HCT116 (cell line): Measurements from ENCODE around the gene RGS7. TPM values are rescaled to one million over a fixed set of nuclear protein-coding genes. Genes with fewer than 3 reads are reported as not detected.

Experiments used
- ATAC-seq: fragments of 200-7000 bp; cut with Tn5 transposase; 2 replicates; pipeline ENCODE4 v1.9.1; 2020; ENCODE audit warnings: mild to moderate bottlenecking, moderate library complexity
- BruUV-seq: library from RNA; stranded (reverse); fragments of 400-500 nt; replicated peaks from 2 replicates; lab custom pipeline; 2021; lab: Mats Ljungman, UMichigan
- CTCF ChIA-PET: fragments of 300-600 bp; sonication (Branson Sonifier 250); formaldehyde crosslinking; loops from one replicate; lab custom pipeline; 2021; ENCODE audit warnings: antibody characterized with exemption; lab: Charles Lee
- POLR2A ChIA-PET: fragments of 300-600, 350-600 bp; sonication (Branson Sonifier 250); formaldehyde crosslinking; loops from one replicate; lab custom pipeline; 2021; ENCODE audit warnings: antibody characterized with exemption; lab: Charles Lee
- RAD21 ChIA-PET, 2 experiments: fragments of 300-600 bp; sonication (Branson Sonifier 250); formaldehyde crosslinking; loops; one replicate each; lab custom pipeline; 2023; ENCODE audit warnings: low total read pairs in 2 of 2; ENCODE audit not compliant: uncharacterized antibody in 2 of 2, unreplicated experiment in 2 of 2, low non-redundant PET in 1 of 2; lab: Charles Lee
- DNase-seq: peaks from one replicate; pipeline ENCODE4 v3.0.0-alpha.2; 2010; ENCODE audit warnings: low read depth, low spot score
- H2AFZ ChIP-seq: fragments of 200-600 bp; shearing (Covaris generic), sonication (generic); 2 replicates; pipeline ENCODE4 v1.6.1; 2017; ENCODE audit warnings: low read depth, mixed run types, mixed read lengths, antibody characterized with exemption, low read length; ENCODE audit not compliant: poor library complexity, severe bottlenecking
- H3K27ac ChIP-seq: 2 replicates; pipeline ENCODE4 v1.5.1; 2012; ENCODE audit warnings: low read depth, low read length
- H3K27me3 ChIP-seq: fragments of 200-600 bp; sonication (generic); 2 replicates; pipeline ENCODE4 v1.6.1; 2016; ENCODE audit warnings: mixed run types, low read length, mixed read lengths; ENCODE audit not compliant: insufficient read depth
- H3K36me3 ChIP-seq, 2 experiments: fragments of 200-500 bp in 1 of 2; fragments of 200-600 bp in 1 of 2; sonication (Bioruptor generic) in 1 of 2; sonication (generic) in 1 of 2; 2 replicates each; pipeline versions ENCODE4 v1.5.1 to v1.6.1; 2014 to 2016; ENCODE audit warnings: low read length in 2 of 2, inconsistent platforms in 1 of 2, mixed read lengths in 1 of 2, mixed run types in 1 of 2; ENCODE audit not compliant: insufficient read depth in 2 of 2, control insufficient read depth in 1 of 2
- H3K4me1 ChIP-seq, 2 experiments: fragments of 200-600 bp in 1 of 2; sonication (generic) in 1 of 2; 2 replicates each; pipeline versions ENCODE4 v1.5.1 to v1.6.1; 2012 to 2017; ENCODE audit warnings: low read length in 2 of 2, inconsistent platforms in 1 of 2, mild to moderate bottlenecking in 1 of 2, mixed read lengths in 1 of 2, mixed run types in 1 of 2, moderate library complexity in 1 of 2; ENCODE audit not compliant: insufficient read depth in 2 of 2, control insufficient read depth in 1 of 2
- H3K4me2 ChIP-seq: fragments of 200-600 bp; sonication (generic); 2 replicates; pipeline ENCODE4 v1.6.1; 2017; ENCODE audit warnings: mixed run types, low read length, mixed read lengths
- H3K4me3 ChIP-seq, 2 experiments: fragments of 200-600 bp in 1 of 2; sonication (generic) in 1 of 2; replicated peaks in 1 of 2; 2 replicates each; pipeline ENCODE4 v1.5.1; 2011 to 2016; ENCODE audit warnings: low read length in 2 of 2, control low read depth in 1 of 2, low read depth in 1 of 2, mild to moderate bottlenecking in 1 of 2, mixed read lengths in 1 of 2, mixed run types in 1 of 2
- H3K79me2 ChIP-seq: fragments of 200-600 bp; sonication (generic); 2 replicates; pipeline ENCODE4 v1.6.1; 2017; ENCODE audit warnings: mild to moderate bottlenecking, mixed run types, low read length, moderate library complexity, mixed read lengths; ENCODE audit not compliant: insufficient read depth
- H3K9ac ChIP-seq: fragments of 200-600 bp; sonication (generic); 2 replicates; pipeline ENCODE4 v1.6.1; 2016; ENCODE audit warnings: low read length, mixed read lengths
- H3K9me2 ChIP-seq: fragments of 200-600 bp; sonication (generic), shearing (Covaris generic); 2 replicates; pipeline ENCODE4 v1.6.1; 2017; ENCODE audit warnings: mixed run types, mild to moderate bottlenecking, moderate library complexity; ENCODE audit not compliant: insufficient read depth
- H3K9me3 ChIP-seq, 2 experiments: fragments of 200-500 bp in 1 of 2; fragments of 200-600 bp in 1 of 2; sonication (Bioruptor generic) in 1 of 2; sonication (generic) in 1 of 2; 2 replicates each; pipeline ENCODE4 v1.6.1; 2014 to 2017; ENCODE audit warnings: low read length in 2 of 2, mixed read lengths in 2 of 2, inconsistent platforms in 1 of 2, low read depth in 1 of 2, mild to moderate bottlenecking in 1 of 2, mixed run types in 1 of 2, moderate library complexity in 1 of 2; ENCODE audit not compliant: control insufficient read depth in 1 of 2, insufficient read depth in 1 of 2
- H4K20me1 ChIP-seq: fragments of 200-600 bp; sonication (generic), shearing (Covaris generic); 2 replicates; pipeline ENCODE4 v1.6.1; 2017; ENCODE audit warnings: mixed run types, mild to moderate bottlenecking, moderate library complexity; ENCODE audit not compliant: insufficient read depth
- ELF1 ChIP-seq: IDR thresholded peaks from 2 replicates; pipeline ENCODE4 v1.6.1; 2012; ENCODE audit warnings: low read depth, borderline replicate concordance
- EZH2 ChIP-seq: fragments of 200-600 bp; sonication (generic); IDR thresholded peaks from 2 replicates; pipeline ENCODE4 v1.6.1; 2017; ENCODE audit warnings: antibody characterized with exemption, mixed run types
- EZH2phosphoT487 ChIP-seq: fragments of 200-600 bp; IDR thresholded peaks from 2 replicates; pipeline ENCODE4 v1.6.1; 2018; ENCODE audit warnings: antibody characterized with exemption, borderline replicate concordance
- FOSL1 ChIP-seq: IDR thresholded peaks from 2 replicates; pipeline ENCODE4 v1.6.1; 2012; ENCODE audit warnings: low read depth
- JUND ChIP-seq: IDR thresholded peaks from 2 replicates; pipeline ENCODE4 v1.6.1; 2012
- POLR2AphosphoS5 ChIP-seq: IDR thresholded peaks from 2 replicates; pipeline ENCODE4 v1.6.1; 2011; ENCODE audit warnings: mild to moderate bottlenecking, low read depth, low read length, moderate library complexity
- SIN3A ChIP-seq: IDR thresholded peaks from 2 replicates; pipeline ENCODE4 v1.6.1; 2012; ENCODE audit warnings: low read depth
- SP1 ChIP-seq: IDR thresholded peaks from 2 replicates; pipeline ENCODE4 v1.6.1; 2012; ENCODE audit warnings: low read depth
- SRF ChIP-seq: IDR thresholded peaks from 2 replicates; pipeline ENCODE4 v1.6.1; 2012; ENCODE audit warnings: low read depth
- TCF7L2 ChIP-seq: IDR thresholded peaks from 2 replicates; pipeline ENCODE4 v1.7.0; 2011; ENCODE audit warnings: borderline replicate concordance, inconsistent platforms; ENCODE audit not compliant: insufficient read depth, insufficient read length; ENCODE audit errors: extremely low read depth
- YY1 ChIP-seq: IDR thresholded peaks from 2 replicates; pipeline ENCODE4 v1.6.1; 2011; ENCODE audit warnings: low read length, low read depth, moderate library complexity, mild to moderate bottlenecking; ENCODE audit not compliant: insufficient replicate concordance; ENCODE audit errors: extremely low read depth
- ZFX ChIP-seq: fragments of 450-650 bp; IDR thresholded peaks from 2 replicates; pipeline ENCODE4 v1.6.1; 2017
- ZNF274 ChIP-seq: fragments of 200-500 bp; sonication (Bioruptor generic); IDR thresholded peaks from 2 replicates; pipeline ENCODE4 v1.6.1; 2014; ENCODE audit warnings: mild to moderate bottlenecking, low read depth, low read length, inconsistent platforms
- intact Hi-C: fragments of 100-400 bp; cut with micrococcal nuclease; formaldehyde crosslinking; loops from 2 replicates; pipeline ENCODE4 v1.10.0; 2022
- total RNA-seq: library from RNA; stranded (reverse); gene quantifications from one replicate; pipeline ENCODE4 v1.2.1, GENCODE V29; 2021; ENCODE audit not compliant: unreplicated experiment
- TF ChIP-seq, protein P1 (sequence below): IDR thresholded peaks from 2 replicates; pipeline ENCODE4 v1.6.1; 2012; ENCODE audit warnings: low read depth
- TF ChIP-seq, protein P2 (sequence below): IDR thresholded peaks from 2 replicates; pipeline ENCODE4 v1.6.1; 2012

RGS7 gene
- total RNA-seq, 1 experiment from 2014 or later, result not detected

DNA sequence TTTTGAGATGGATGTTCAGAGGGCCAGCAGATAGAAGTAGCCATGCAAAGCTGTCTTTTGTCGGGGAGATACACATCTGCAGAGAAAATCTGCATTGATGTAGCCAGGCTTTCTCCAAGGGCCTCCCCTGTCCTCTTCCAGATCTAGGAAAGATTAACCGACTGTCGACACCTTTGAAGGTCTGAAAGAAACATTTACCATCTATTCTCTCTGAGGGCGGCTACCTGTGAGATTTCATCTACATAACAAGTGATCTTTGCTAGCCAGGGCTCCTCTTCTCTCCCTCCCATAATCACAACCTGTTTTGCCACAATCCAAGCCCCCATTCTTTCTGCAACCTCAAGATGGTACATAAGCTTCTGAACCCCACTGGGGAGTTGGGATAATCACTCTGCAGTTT is 193.6 kb downstream of the RGS7 start (continued):
- no peak for TF ChIP-seq FOSL1

DNA sequence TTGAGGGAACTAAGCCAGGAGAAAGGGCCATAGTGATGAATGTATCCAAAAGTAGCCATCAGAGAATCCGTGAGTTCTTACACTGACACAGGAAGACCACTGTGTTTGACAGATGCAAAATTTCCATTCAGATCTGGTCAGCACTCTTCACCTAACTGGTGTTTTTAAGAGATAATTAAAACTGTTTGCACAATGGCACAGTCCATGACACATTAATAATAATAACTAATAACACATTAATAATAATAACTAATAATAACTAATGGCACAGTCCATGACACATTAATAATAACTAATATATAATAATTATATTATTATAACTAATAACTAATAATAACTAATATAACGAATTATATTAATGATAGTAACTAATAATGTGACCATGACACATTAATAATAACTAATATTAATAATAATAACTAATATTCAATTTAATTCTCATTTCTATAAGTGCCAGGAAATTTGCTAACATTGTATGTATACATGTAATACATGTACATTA is 195.8 kb downstream of the RGS7 start:
- POLR2A ChIA-PET, result no interaction called here
- H3K27ac ChIP-seq, result no peak overlapping the region
- ATAC-seq (no peak), DNase-seq (no peak)
- no peaks in the 10 kb centered on the region for H3K4me1 ChIP-seq
- no peaks in the 10 kb centered on the region for H3K36me3 ChIP-seq
- intact Hi-C loops, result no loop called here
- BruUV-seq, result no TSS peak
- no peak overlapping the region for H3K9ac ChIP-seq
- no peaks in the 10 kb centered on the region for H3K79me2 ChIP-seq
- RAD21 ChIA-PET, result no interaction called here
- peaks cover 0 to 4% of the 10 kb centered on the region in 2 experiments; a peak in 2 of 4 replicates for H3K9me3 ChIP-seq
- H3K4me2 ChIP-seq, result no peak overlapping the region
- no peaks in the 10 kb centered on the region for H4K20me1 ChIP-seq
- H3K4me3 ChIP-seq, result no peak overlapping the region
- CTCF ChIA-PET, result no interaction called here
- H3K27me3 ChIP-seq, result no peaks in the 10 kb centered on the region
- no peak overlapping the region for H2AFZ ChIP-seq
- H3K9me2 ChIP-seq, result no peaks in the 10 kb centered on the region
- no peak for TF ChIP-seq SRF

DNA sequence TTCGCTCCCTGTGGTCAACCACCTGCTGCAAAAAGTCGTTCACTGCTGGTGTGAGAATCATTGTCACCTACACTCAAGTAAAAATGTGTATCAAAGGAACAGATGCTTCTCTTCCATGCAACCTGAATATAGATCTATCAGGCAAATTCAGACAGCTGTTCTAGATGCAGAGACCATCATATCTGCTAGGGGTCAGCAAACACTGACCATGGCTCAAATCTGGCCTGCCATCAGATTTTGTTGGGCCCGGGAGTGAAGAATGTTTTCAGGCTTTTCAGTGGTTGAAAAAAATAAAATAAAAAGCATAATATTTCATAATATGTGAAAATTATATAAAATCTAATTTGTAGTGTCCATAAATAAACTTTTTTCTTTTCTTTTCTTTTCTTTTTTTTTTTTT is 199.6 kb downstream of the RGS7 start:
- POLR2A ChIA-PET, result no interaction called here
- no peak for DNase-seq
- Histone ChIP-seq H3K4me3 (no peak overlapping the region), H2AFZ (no peak overlapping the region), H3K27ac (no peak overlapping the region), H3K79me2 (no peaks in the 10 kb centered on the region), H3K4me2 (no peak overlapping the region), H3K36me3 (no peaks in the 10 kb centered on the region), H3K9me2 (no peaks in the 10 kb centered on the region), H3K4me1 (no peaks in the 10 kb centered on the region), H3K27me3 (no peaks in the 10 kb centered on the region), H3K9me3 (peaks cover 0 to 14% of the 10 kb centered on the region in 2 experiments; a peak in 2 of 4 replicates), H4K20me1 (no peaks in the 10 kb centered on the region), H3K9ac (no peak overlapping the region)
- ATAC-seq, result no peak
- no TSS peak for BruUV-seq
- CTCF ChIA-PET, result no interaction called here
- TF ChIP-seq ELF1 (no peak), JUND (no peak), SIN3A (no peak), TCF7L2 (no peak), POLR2AphosphoS5 (no peak), EZH2phosphoT487 (no peak), EZH2 (no peak), ZFX (no peak), FOSL1 (no peak), YY1 (no peak), ZNF274 (no peak), SP1 (no peak)
- TF ChIP-seq, protein P1, sequence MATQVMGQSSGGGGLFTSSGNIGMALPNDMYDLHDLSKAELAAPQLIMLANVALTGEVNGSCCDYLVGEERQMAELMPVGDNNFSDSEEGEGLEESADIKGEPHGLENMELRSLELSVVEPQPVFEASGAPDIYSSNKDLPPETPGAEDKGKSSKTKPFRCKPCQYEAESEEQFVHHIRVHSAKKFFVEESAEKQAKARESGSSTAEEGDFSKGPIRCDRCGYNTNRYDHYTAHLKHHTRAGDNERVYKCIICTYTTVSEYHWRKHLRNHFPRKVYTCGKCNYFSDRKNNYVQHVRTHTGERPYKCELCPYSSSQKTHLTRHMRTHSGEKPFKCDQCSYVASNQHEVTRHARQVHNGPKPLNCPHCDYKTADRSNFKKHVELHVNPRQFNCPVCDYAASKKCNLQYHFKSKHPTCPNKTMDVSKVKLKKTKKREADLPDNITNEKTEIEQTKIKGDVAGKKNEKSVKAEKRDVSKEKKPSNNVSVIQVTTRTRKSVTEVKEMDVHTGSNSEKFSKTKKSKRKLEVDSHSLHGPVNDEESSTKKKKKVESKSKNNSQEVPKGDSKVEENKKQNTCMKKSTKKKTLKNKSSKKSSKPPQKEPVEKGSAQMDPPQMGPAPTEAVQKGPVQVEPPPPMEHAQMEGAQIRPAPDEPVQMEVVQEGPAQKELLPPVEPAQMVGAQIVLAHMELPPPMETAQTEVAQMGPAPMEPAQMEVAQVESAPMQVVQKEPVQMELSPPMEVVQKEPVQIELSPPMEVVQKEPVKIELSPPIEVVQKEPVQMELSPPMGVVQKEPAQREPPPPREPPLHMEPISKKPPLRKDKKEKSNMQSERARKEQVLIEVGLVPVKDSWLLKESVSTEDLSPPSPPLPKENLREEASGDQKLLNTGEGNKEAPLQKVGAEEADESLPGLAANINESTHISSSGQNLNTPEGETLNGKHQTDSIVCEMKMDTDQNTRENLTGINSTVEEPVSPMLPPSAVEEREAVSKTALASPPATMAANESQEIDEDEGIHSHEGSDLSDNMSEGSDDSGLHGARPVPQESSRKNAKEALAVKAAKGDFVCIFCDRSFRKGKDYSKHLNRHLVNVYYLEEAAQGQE, result no peak
- TF ChIP-seq, protein P2, sequence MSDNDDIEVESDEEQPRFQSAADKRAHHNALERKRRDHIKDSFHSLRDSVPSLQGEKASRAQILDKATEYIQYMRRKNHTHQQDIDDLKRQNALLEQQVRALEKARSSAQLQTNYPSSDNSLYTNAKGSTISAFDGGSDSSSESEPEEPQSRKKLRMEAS, result no peak
- RAD21 ChIA-PET, result no interaction called here
- intact Hi-C loops, result no loop called here
